ENCODE results near the gene LDLRAD3. TPM values are rescaled to one million over a fixed set of nuclear protein-coding genes. Genes with fewer than 3 reads are reported as not detected.

LDLRAD3 gene
- total RNA-seq, 1 donor from 2014 or later: 1.6 TPM

DNA sequence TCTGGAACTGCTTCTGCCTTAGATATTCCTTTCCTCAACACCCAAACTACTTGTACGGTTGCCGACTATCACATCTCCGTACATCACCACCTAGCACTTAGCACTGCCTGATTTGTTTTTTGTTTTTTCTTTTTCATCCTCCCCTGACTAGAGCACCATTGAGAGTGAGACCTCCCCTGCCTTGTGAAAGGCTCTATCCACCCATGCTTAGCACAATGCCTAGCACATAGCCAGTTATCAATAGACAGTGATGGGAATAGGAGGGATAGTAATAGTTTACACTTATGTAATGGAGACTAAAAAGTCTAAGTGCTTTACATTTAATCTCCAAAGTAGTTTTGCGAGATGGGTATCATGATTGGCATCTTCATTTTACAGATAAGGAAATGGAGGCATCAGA lies 115.8 kb downstream of the LDLRAD3 start:
- DNase-seq (no peak), ATAC-seq (no peak)
- intact Hi-C loops (cut with micrococcal nuclease): no loop called here

DNA sequence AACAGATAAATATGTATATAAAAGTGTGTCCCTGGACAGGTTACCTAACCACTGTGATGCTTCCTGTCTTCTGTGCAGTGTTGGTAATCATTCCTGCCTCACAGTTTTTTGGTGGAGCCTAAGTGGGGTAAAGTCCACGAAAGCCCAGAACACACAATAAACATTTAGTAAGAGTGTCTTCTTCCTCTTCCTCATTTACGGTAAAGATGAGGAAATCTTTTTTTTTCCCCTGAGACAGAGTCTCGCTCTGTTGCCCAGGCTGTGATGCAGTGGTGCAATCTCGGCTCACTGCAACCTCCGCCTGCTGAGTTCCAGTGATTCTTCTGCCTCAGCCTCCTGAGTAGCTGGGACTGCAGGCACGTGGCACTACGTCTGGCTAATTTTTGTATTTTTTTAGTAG lies 117.1 kb downstream of the LDLRAD3 start:
- intact Hi-C loops (cut with micrococcal nuclease): no loop called here
- no peak for ATAC-seq
- DNase-seq: no peak

DNA sequence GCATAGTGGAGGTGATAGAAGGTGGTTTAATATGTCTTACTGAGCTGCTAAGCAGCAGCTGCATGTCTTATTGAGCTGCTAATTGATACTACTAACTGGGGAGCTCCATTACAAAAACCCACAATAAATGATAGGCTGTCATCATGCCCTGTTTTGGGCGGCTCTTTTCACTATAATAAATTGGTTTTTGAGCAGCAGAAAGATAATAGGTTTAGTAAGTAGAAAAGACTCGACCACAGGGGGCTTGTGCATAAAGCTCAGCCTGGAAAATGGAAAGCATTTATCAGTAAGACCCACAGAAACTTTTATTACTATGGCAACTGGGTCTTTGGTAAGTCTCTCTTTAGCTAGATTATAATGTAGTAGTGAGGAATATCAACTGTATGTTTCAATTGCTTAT lies 117.6 kb downstream of the LDLRAD3 start:
- DNase-seq (no peak), ATAC-seq (no peak)
- intact Hi-C loops (cut with micrococcal nuclease): no loop called here

GRCh38 chr11:36062796-36063365 lies 119.0 kb downstream of the LDLRAD3 start:
- DNase-seq (no peak), ATAC-seq (no peak)
- intact Hi-C loops (cut with micrococcal nuclease): no loop called here

DNA sequence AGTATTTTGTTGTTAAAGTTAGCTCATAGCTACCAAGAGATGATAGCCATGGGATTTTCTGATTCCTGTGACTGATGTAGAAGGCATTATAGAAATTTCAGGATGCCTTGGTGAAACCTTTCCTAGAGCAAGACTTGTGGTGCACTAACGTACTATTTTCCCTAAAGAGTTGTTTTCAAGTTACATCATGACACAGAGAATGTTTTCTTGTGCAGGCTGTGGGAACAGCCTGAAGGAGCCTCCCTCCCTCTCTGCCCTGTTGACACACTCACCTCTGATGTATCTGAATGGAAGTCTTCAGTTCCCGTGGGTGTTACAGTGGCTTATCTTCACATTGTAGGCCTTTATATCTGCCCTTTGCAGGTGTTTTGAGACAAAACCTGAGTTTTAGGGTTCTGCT lies 121.6 kb downstream of the LDLRAD3 start:
- no peak for DNase-seq
- intact Hi-C loops (cut with micrococcal nuclease): no loop called here
- ATAC-seq: no peak

- DNase-seq (no peak), ATAC-seq (no peak)
- intact Hi-C loops (cut with micrococcal nuclease): no loop called here
These were observed 123.0 kb downstream of the LDLRAD3 start for GRCh38 chr11:36066891-36067290.

GRCh38 chr11:36069576-36070212 lies 125.8 kb downstream of the LDLRAD3 start:
- no peak for DNase-seq
- intact Hi-C loops (cut with micrococcal nuclease): no loop called here
- no peak for ATAC-seq

GRCh38 chr11:36070213-36070953 lies 126.5 kb downstream of the LDLRAD3 start:
- intact Hi-C loops (cut with micrococcal nuclease): no loop called here
- DNase-seq (no peak), ATAC-seq (no peak)

DNA sequence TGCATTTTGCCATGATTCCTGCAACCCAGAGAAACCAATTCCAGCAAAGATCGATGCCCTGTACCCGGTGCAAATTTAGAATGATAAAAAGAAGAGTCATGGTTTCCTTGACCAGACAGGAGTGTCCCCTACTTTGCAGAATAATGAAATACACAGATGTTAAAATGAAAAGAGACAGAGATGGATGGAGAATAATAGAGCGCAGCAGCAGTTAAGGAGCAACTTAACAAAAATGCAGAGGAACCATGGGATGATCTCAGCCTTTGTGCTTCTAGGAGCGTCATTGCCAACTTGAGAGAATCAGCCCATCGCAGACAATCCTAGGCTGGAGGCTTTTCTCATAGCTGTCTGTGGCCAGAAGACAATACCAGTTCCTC lies 127.1 kb downstream of the LDLRAD3 start:
- intact Hi-C loops (cut with micrococcal nuclease): no loop called here
- no peak for ATAC-seq
- DNase-seq: no peak

DNA sequence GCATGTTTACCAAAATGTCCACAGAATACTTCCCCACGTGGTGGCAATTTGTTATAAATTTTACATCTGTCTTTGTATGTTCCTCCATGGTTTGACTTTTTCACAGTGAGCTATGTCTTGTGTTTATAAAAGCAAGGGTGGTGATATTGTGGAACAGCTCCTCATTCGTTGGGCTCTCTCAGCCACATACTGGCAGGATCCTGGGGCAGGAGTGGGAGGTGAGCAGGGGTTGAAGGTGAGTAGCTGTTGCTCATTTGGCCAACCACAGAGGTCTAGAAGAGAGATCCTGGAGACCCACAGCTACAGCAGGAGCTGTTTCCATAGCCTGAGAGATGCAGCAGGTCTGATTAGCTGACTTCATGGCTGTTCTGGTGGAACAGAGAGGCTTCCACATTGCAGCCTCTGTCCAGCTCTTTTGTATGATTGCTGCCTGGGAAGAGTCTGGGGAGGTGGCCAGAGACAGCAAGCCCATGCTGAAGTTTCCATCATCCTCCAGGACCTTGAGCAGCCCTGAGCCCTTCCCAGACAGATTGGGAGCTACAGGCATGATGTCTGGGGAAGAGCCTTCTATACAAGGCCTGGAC lies 128.1 kb downstream of the LDLRAD3 start:
- intact Hi-C loops (cut with micrococcal nuclease): no loop called here
- no peak for ATAC-seq
- no peak for DNase-seq

DNA sequence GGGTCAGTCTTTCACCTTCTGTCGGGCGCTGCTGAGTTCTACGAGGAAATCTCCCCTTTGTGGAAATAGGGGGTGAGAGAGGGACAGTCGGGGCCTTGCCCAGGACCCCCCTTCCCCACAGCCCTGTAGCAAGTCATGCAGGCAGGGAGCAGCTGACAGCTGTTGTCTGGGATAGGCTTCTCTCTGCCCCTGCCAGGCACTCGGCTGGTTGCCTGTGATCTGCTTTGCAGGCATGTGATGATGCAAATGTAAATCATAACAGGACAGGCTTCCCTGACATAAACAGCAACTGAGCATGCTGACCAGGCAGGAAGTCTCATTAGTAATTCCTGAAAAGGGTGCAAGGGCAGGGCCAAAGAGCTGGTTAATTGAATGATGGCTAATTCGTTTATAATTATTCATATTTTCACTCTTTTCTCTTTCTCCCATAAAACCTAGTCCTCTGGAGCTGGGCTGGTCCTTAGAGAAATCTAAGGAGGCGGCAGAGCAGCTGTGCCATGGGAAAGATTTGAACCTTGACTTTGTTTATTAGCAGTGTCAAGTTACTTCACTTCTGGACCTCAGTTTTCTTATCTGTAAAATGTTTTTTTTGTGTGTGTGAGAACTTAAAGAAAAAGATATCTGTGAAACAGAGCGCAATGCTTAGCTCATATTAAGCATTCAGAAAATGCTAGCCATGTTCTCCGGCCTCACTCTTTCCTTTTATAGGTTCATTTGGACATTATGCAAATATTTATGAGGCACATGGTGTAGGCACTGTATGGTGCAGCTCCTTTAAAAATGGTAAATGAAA lies 129.7 kb downstream of the LDLRAD3 start:
- DNase-seq: peak; percentile 55
- peak; percentile 81 for ATAC-seq
- intact Hi-C loops (cut with micrococcal nuclease): no loop called here

DNA sequence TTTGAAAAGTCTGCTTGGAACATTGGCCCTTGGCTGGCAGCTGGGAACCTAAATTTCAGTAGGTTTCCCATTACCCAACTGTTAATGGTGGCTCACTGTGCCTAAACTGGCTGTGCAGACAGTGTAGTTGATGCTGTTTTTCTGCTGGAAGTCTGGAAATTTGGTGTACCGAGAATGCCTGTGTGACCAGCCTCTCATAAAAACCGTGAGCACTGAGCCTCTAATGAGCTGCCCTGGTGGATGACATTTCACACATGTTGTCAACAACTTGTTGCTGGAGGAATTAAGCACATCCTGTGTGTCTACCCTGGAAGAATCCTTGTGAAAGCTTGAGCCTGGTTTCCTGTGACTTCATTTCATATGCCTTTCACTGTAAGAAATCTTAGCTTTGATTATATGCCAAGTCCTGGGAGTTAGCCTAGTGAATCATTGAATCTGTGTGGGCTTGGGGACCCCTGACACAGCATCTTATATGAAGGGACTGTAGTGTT lies 131.1 kb downstream of the LDLRAD3 start:
- ATAC-seq (no peak), DNase-seq (no peak)
- intact Hi-C loops (cut with micrococcal nuclease): no loop called here

DNA sequence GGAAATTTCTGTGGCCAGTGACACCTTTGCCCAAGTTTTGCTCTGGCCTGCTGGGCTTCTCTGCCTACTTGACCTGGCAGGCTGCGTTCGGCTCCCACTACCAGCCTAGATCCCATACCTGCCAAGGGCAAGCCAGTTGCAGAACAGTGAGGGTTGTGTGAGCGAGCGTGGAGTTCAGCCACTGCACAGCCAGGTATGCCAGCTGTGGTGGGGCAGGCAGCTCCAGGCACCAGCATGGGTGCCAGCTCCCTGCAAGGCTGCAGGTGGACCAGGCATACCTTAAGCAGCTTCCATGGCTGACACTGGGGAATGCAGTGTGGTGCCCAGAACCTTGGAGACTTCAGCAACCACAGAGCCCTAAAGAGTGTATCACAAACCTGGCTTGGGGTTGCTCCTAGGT lies 133.5 kb downstream of the LDLRAD3 start:
- ATAC-seq: no peak
- intact Hi-C loops (cut with micrococcal nuclease): no loop called here
- DNase-seq: no peak

DNA sequence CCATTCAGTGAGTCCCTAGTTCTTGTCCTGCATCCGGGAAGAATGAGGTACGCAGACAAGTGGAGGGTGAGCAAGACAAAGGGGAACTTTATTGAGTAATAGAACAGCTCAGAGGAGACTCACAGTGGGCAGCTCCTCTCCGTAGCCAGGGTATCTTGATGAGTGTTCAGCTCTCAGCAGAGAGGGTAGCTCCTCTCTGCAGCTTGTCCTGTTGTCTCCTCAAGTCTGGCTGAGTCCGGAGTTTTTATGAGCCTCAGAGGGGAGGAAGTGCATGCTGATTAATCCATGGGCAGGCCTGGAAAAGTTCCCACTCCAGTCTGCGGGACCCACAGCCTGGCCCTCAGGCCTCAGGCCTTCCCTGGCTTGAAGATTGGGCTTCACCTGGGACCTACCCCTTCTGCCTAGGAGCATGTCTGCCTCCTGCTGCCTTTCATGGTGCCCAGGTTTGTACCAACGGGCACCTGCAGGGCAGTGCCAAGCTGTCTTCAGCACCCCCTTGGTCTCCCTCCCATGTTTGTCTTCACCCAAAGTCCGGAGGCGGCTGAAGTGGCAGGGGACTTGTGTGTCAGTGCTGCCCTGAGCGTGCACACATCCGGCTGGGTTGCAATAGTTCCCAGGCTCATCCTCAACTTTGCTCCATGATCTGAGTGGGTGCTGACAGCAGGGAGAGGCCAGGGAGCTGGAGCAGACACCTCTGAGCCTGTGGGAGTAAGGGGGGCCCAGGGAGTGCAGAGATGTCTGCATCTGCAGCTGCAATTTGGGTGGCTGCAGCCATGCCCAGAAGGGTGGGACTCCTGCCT lies 134.2 kb downstream of the LDLRAD3 start:
- intact Hi-C loops (cut with micrococcal nuclease): no loop called here
- DNase-seq: no peak

GRCh38 chr11:36078686-36079055 lies 134.8 kb downstream of the LDLRAD3 start:
- intact Hi-C loops (cut with micrococcal nuclease): no loop called here
- no peak for ATAC-seq

More for the DNA sequence above, 134.2 kb downstream of the LDLRAD3 start:
- ATAC-seq: no peak

GRCh38 chr11:36079878-36080675 lies 136.2 kb downstream of the LDLRAD3 start:
- ATAC-seq: no peak
- DNase-seq: no peak
- intact Hi-C loops (cut with micrococcal nuclease): no loop called here

More at GRCh38 chr11:36078686-36079055, 134.8 kb downstream of the LDLRAD3 start:
- DNase-seq: no peak

- DNase-seq (no peak), ATAC-seq (no peak)
- intact Hi-C loops (cut with micrococcal nuclease): no loop called here
These were observed 137.5 kb downstream of the LDLRAD3 start for GRCh38 chr11:36081274-36081945.
